Panc1 (cell line): ENCODE data around the gene FAM186B.

Source experiments
- CTCF ChIP-seq: fragments of 450-650 bp; IDR thresholded peaks from 2 replicates; pipeline ENCODE4 v1.5.1; 2017; ENCODE audit warnings: mild to moderate bottlenecking
- POLR2AphosphoS5 ChIP-seq: IDR thresholded peaks from 2 replicates; pipeline ENCODE4 v1.6.1; 2012; ENCODE audit warnings: mild to moderate bottlenecking, low read depth, low read length, moderate library complexity
- TCF7L2 ChIP-seq: IDR thresholded peaks from 2 replicates; pipeline ENCODE4 v1.6.1; 2011; ENCODE audit warnings: mild to moderate bottlenecking, low read depth, low read length, inconsistent platforms
- TF ChIP-seq, protein P1 (sequence below), 2 experiments: IDR thresholded peaks; 2 replicates each; pipeline ENCODE4 v1.6.1; 2011 to 2012; ENCODE audit warnings: low read depth in 2 of 2, control low read depth in 1 of 2, low read length in 1 of 2, mild to moderate bottlenecking in 1 of 2, moderate library complexity in 1 of 2; ENCODE audit not compliant: insufficient read depth in 1 of 2

DNA sequence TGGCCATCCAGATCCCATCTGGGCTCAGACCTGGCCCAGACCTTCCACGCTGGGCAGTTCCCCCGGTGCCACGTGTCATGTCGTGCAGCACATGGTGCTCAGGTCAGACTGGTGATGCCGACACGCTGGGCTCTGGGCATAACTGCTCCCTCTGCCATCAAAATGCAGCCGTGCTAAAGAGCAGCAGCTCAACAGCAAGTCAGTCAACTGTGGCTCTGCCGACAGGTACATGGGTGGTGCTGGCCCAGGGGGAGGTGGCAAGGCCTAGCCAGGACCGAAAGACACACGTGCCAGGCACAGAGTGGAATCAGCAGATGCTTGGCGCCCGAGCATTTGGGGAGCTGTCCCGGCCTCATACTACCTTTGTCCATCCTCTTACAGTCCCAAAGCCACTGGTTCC lies 39.1 kb downstream of the FAM186B start:
- TF ChIP-seq CTCF (no peak), POLR2AphosphoS5 (no peak), TCF7L2 (no peak)
- TF ChIP-seq, protein P1, sequence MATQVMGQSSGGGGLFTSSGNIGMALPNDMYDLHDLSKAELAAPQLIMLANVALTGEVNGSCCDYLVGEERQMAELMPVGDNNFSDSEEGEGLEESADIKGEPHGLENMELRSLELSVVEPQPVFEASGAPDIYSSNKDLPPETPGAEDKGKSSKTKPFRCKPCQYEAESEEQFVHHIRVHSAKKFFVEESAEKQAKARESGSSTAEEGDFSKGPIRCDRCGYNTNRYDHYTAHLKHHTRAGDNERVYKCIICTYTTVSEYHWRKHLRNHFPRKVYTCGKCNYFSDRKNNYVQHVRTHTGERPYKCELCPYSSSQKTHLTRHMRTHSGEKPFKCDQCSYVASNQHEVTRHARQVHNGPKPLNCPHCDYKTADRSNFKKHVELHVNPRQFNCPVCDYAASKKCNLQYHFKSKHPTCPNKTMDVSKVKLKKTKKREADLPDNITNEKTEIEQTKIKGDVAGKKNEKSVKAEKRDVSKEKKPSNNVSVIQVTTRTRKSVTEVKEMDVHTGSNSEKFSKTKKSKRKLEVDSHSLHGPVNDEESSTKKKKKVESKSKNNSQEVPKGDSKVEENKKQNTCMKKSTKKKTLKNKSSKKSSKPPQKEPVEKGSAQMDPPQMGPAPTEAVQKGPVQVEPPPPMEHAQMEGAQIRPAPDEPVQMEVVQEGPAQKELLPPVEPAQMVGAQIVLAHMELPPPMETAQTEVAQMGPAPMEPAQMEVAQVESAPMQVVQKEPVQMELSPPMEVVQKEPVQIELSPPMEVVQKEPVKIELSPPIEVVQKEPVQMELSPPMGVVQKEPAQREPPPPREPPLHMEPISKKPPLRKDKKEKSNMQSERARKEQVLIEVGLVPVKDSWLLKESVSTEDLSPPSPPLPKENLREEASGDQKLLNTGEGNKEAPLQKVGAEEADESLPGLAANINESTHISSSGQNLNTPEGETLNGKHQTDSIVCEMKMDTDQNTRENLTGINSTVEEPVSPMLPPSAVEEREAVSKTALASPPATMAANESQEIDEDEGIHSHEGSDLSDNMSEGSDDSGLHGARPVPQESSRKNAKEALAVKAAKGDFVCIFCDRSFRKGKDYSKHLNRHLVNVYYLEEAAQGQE (IDR thresholded peaks at IDR 0.05; ENCODE audit: insufficient read depth in 1 of 2, low read depth in 2 of 2, low read length in 1 of 2), result no peak
